ENCODE measurements around the gene NRXN2.

NRXN2 gene

GRCh38 chr11:64734811-64735724 is 12.1 kb upstream of the NRXN2 start:
- no peak for TF ChIP-seq CTCF (IDR thresholded peaks at IDR 0.05; ENCODE audit: low read depth, low read length)
- H3K4me3 ChIP-seq (replicated peaks in 1 of 2; ENCODE audit: low read depth in 2 of 2, low read length in 2 of 2) = no peak overlapping the region
- DNase-seq (ENCODE audit: low read depth in 2 of 2) = no peak

GRCh38 chr11:64731601-64732000 is 8.6 kb upstream of the NRXN2 start:
- no peak overlapping the region for H3K4me3 ChIP-seq (replicated peaks in 1 of 2; ENCODE audit: low read depth in 2 of 2, low read length in 2 of 2)
- TF ChIP-seq CTCF (IDR thresholded peaks at IDR 0.05; ENCODE audit: low read depth, low read length) = no peak
- DNase-seq (ENCODE audit: low read depth in 2 of 2) = no peak

GRCh38 chr11:64729851-64730382 is 6.9 kb upstream of the NRXN2 start:
- H3K4me3 ChIP-seq (replicated peaks in 1 of 2; ENCODE audit: low read depth in 2 of 2, low read length in 2 of 2) = no peak overlapping the region
- no peak for TF ChIP-seq CTCF (IDR thresholded peaks at IDR 0.05; ENCODE audit: low read depth, low read length)
- DNase-seq (ENCODE audit: low read depth in 2 of 2) = no peak

- no peak for TF ChIP-seq CTCF (IDR thresholded peaks at IDR 0.05; ENCODE audit: low read depth, low read length)
- H3K4me3 ChIP-seq (replicated peaks in 1 of 2; ENCODE audit: low read depth in 2 of 2, low read length in 2 of 2) = no peak overlapping the region
- DNase-seq (ENCODE audit: low read depth in 2 of 2) = no peak
These were observed 5.9 kb upstream of the NRXN2 start for GRCh38 chr11:64728757-64729365.

GRCh38 chr11:64726867-64727530 is 4.0 kb upstream of the NRXN2 start:
- H3K4me3 ChIP-seq (replicated peaks in 1 of 2; ENCODE audit: low read depth in 2 of 2, low read length in 2 of 2) = no peak overlapping the region
- no peak for DNase-seq (ENCODE audit: low read depth in 2 of 2)
- TF ChIP-seq CTCF (IDR thresholded peaks at IDR 0.05; ENCODE audit: low read depth, low read length) = no peak

- TF ChIP-seq CTCF (IDR thresholded peaks at IDR 0.05; ENCODE audit: low read depth, low read length) = no peak
- no peak overlapping the region for H3K4me3 ChIP-seq (replicated peaks in 1 of 2; ENCODE audit: low read depth in 2 of 2, low read length in 2 of 2)
- no peak for DNase-seq (ENCODE audit: low read depth in 2 of 2)
These were observed 3.2 kb upstream of the NRXN2 start for GRCh38 chr11:64726211-64726641.

Data from cardiac fibroblast (primary cell).